ENCODE measurements around the gene THG1L.

Gene THG1L

DNA sequence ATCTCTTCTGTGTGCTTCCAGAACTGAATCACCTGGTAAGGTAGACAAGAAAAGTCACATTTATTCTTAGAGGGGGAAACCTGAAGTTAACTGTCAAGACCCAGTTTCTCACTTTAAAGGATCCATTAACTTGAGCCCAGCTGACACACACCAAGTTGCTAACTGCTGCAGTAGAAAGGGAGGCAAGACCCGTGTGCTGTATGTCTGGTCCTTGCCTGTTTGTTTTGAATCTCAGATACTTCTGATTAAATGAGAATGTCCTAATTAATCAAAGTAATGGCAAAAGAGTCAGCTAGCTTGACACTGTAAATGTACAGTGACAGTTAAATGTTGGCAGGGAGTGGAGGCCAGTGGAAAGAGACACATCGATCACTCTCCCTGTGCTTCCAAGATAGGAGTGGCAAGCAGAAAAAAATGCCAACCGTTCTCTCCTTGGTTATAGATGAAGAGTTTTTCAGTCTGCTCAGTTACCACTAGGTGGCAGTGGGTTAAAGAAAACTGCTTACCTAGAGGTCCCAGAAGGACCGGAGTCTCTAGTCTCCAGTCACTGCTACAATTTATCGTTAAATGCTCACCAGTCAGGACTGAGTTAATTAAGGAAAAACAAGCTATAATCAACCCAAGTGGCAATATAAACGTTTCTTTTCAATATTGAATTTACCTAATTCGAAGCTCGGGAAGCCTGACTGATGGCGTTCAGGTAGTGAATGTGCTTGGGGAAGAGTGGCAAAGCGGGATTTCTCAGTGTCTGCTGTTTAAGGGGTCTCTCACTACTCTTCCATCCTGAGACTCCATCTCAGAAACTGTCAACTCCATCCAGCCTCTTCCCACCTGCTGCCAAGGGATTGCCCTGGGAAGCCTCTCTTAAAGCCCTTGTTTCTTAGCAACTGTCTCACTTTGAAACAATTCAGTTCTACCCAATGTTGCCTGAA, 30.7 kb downstream of the THG1L start:
- DNase-seq, result peak; percentile 7

DNA sequence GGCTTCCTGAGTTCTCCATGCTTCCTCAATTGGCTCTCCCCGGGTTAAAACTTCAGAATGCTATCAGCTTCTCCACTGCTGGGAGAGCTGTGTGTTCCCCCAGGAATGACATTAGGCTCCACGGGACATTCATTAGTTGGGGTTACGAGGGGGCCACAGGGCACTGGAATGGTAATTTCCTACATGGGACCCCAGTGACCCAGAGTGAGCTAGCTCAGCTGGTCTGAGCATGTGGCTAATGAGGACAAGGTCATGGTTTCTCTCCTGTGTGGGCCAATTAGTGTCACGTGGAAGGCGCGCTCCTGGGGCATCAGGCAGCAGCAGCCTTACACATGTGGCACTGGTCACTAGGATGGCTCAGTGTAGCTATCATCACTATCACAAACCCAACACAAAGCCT, 33.3 kb downstream of the THG1L start:
- DNase-seq, result no peak

DNA sequence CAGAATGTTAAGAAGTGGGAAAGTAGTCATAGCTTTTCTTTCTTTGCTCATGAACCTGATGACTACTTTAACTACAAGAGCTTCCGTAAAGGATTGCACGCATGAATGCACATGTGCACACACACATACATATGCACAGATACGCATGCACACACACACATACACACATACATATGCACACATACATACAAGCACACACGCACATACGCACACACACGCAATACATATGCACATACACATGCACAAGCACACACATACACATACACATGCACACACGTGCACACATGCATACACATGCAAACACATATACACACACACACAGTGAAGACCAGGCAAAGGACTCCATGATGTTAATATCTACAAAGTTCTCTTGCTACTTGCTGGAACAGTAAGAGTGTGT, 35.2 kb downstream of the THG1L start:
- DNase-seq, result no peak

DNA sequence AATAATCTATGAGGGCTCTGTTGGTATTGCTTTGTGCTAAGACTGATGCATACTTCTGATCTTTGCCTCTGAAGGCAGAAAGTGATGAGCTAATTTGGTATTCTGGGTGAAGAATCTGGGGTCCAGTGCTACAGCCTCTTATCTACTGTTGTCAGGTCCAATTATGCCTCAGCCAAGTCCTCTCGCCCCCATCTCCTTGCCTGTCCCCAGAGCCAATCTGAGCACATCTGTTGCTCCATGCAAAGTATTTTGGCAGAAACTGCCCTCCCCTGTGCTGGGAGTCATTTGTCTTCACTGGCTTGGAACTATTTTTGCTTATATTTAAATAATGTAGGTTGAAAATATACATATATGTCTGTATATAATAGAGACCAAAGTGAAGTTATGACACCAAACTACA, 35.7 kb downstream of the THG1L start:
- DNase-seq, result no peak

DNA sequence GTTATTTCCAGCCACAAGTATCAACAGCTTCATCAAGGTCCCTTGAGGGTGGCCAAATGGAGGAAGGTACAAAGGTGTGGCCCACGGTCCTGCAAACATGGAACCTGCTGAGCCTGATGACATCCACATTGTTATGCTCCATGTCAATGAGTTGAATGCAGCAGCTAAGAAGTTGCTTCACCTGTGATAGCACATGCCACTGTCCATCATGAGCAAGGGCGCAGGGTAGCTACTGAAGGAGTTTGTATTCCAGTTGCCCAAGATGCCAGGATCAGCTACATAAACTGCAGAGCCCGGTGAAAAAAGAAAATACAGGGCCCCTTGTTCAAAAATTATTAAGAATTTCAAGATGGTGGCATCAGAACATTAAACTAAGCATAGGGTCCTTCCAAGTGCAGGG, 36.5 kb downstream of the THG1L start:
- DNase-seq, result no peak

DNA sequence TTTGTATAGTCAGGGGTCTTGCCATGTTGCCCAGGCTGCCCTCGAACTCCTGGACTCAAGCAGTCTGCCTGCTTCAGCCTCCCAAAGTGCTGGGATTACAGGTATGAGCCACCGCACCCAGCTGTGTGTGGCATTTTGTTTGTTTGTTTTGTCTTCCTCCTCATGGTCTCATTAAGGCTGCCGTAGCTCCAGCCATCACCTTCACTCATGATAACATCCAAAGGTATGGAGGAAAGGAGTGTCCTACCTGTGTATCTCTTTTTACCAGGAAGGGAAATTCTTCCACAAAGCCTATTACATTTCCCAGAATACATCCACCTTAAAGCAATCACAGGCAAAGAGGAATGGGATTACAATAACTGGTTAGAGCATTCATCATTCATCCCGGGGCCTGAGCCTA, 39.4 kb downstream of the THG1L start:
- no peak for DNase-seq

DNA sequence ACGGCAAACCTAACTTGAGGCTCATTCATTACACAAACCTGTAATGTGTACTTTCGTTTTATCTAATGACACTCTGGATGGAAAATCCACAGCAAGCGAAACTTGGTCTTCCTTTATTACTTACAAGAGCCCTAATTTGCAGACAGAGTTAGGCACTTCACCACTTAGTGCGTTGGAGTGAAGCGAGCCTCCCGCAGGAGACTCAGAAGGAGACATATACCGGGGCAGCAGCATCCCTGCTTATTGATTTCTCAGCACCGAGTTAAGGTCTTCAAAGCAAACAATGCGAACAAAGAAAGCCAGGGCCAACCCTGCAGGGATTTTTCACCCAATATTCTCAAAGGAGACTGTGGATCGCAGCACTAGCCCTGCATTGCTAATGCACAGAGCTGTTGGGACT, 40.9 kb downstream of the THG1L start:
- peak; percentile 12 for DNase-seq

DNA sequence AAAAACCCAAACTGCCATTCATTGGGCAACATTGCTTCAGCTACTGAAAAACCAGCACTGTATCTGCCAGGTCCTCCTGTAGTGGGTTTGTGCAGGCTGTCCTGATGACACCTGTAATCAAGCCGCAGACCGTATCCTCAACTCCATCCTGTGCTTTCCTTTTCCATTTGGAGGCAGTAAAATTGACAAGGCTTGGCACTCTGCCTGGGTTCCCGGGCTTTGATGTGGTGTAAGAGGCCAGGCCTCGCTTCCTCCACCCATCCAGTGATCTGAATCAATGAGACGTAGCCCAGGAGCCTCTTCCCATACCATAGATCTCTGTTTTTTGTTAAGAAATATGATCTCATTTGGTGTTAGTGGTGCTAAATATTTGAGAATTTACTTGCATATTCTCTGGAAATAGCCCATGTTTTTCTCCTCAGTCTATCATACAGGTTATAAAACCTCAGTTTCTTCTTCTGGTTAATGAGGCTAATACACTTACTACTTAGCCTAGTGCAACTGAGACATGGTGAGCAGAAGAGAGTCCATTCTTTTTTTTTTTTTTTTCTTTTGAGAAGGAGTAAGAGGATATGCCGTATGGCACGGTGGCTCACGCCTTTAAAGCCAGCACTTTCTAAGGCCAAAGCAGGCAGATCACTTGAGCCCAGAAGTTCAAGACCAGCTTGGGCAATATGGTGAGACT, 47.0 kb downstream of the THG1L start:
- DNase-seq, result no peak

DNA sequence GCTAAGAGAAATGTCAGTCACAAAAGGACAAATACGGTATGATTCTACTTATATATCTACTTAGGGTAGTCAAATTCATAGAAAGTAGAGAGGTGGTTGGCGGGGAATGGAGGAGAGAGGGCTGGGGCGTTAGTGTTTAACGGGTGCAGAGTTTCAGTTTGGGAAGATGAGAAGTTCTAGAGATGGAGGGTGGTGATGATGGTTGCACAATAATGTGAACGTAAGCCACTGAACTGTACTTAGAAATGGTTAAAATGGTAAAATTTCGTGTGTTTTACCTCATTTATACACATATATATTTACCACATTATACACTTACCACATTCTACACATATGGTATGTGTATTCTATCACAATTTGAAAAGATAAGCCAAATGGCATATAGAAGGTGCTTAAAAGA, 48.0 kb downstream of the THG1L start:
- no peak for DNase-seq

DNA sequence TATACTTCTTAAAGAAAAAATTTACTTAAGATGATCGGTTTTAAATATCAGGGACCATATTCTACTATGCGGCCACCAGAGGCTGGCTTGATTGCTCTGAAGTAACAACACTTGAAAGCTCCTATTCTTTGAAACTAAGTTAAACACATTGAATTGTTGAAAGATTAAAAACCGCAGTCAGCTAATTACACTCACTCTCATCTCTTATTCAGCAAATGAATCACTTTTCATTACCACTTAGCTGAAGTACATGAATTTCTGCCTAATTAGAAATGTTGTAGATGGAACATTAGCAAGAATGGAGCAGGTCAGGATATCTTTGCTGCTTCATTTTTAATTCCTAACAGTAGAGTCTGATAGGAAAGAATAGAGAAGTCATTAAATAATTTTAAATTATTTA, 54.6 kb downstream of the THG1L start:
- DNase-seq, result no peak
